GM19035 (cell line): ENCODE results near the gene NET1.

Experiments used
- ATAC-seq: cut with Tn5 transposase; IDR thresholded peaks from one replicate; pipeline ENCODE4 v1.9.1; 2021; ENCODE audit not compliant: unreplicated experiment

The NET1 gene

GRCh38 chr10:5497948-5498730 lies 85.8 kb downstream of the NET1 start:
- no peak for ATAC-seq

- ATAC-seq, result no peak
Measured at GRCh38 chr10:5498791-5499492, 86.6 kb downstream of the NET1 start.

- no peak for ATAC-seq
Measured at GRCh38 chr10:5499493-5500140, 87.3 kb downstream of the NET1 start, which contains the start of gene CALML5. TSS of gene CALML5 (minus strand) at chr10:5499570. CDS start at chr10:5499438, 132 bp downstream.

GRCh38 chr10:5500162-5500670 lies 87.9 kb downstream of the NET1 start:
- ATAC-seq, result no peak

- ATAC-seq, result no peak
Measured at GRCh38 chr10:5500910-5501309, 88.6 kb downstream of the NET1 start.

GRCh38 chr10:5502061-5502521 lies 89.7 kb downstream of the NET1 start:
- ATAC-seq, result no peak

- no peak for ATAC-seq
Measured at GRCh38 chr10:5502571-5503476, 90.5 kb downstream of the NET1 start.

- ATAC-seq, result no peak
Measured at GRCh38 chr10:5503477-5503835, 91.1 kb downstream of the NET1 start.

GRCh38 chr10:5504146-5505072 lies 92.1 kb downstream of the NET1 start:
- no peak for ATAC-seq

GRCh38 chr10:5506246-5506645 lies 93.9 kb downstream of the NET1 start:
- ATAC-seq, result no peak

GRCh38 chr10:5506751-5507648 lies 94.6 kb downstream of the NET1 start:
- ATAC-seq, result no peak

- no peak for ATAC-seq
Measured at GRCh38 chr10:5507649-5508131, 95.3 kb downstream of the NET1 start.

GRCh38 chr10:5508161-5508604 lies 95.8 kb downstream of the NET1 start:
- no peak for ATAC-seq
